GM12878 (cell line): ENCODE data around the gene ZNF813. TPM values are rescaled to one million over a fixed set of nuclear protein-coding genes. Genes with fewer than 3 reads are reported as not detected.
A peak's percentile ranks its signal among the peaks of the same experiment; 100 is the strongest.
"Not testable (repeated sequence)": the region's sequence is repeated elsewhere in the genome, so short reads cannot be mapped to it uniquely, and the experiment has no call there.

Experiments
- ATAC-seq: fragments of 200-7000 bp; cut with Tn5 transposase; 3 replicates; pipeline ENCODE4 v1.9.1; 2020; ENCODE audit warnings: mild to moderate bottlenecking, moderate library complexity
- BruUV-seq: library from RNA; stranded (reverse); fragments of 400-500 nt; replicated peaks from 2 replicates; lab custom pipeline; 2021; lab: Mats Ljungman, UMichigan
- CTCF ChIA-PET: fragments of 300-600 bp; sonication (Branson Sonifier 250); formaldehyde crosslinking; extraction: SDS; loops from one replicate; lab custom pipeline; 2021; ENCODE audit warnings: inconsistent platforms; lab: Yijun Ruan, JAX
- POLR2A ChIA-PET: fragments of 350-600 bp; formaldehyde crosslinking; extraction: SDS; loops from one replicate; lab custom pipeline; 2021; ENCODE audit warnings: inconsistent platforms; lab: Charles Lee
- RAD21 ChIA-PET: fragments of 300-600 bp; sonication (Branson Sonifier 250); formaldehyde crosslinking; loops from one replicate; lab custom pipeline; 2023; ENCODE audit warnings: antibody characterized with exemption; ENCODE audit not compliant: unreplicated experiment; lab: Charles Lee
- SMC1A ChIA-PET: fragments of 300-600 bp; sonication (Branson Sonifier 250); formaldehyde crosslinking; loops from one replicate; lab custom pipeline; 2023; ENCODE audit not compliant: unreplicated experiment, uncharacterized antibody; lab: Charles Lee
- DNase-seq: peaks from one replicate; pipeline ENCODE4 v3.0.0-alpha.2; 2011; ENCODE audit warnings: low read depth, low spot score
- FAIRE-seq: peaks from 3 replicates; lab custom pipeline; 2011; peaks lifted over from hg19 to GRCh38; lab: Jason Lieb, UNC
- H2AFZ ChIP-seq: 2 replicates; pipeline ENCODE4 v1.6.0; 2011; ENCODE audit warnings: low read depth, low read length, control low read depth; ENCODE audit not compliant: control insufficient read depth
- H3K27ac ChIP-seq: 2 replicates; pipeline ENCODE4 v1.5.1; 2011; ENCODE audit warnings: control low read depth; ENCODE audit not compliant: control insufficient read depth, insufficient read depth
- H3K27me3 ChIP-seq, 2 experiments: replicated peaks in 1 of 2; 2 replicates each; pipeline versions ENCODE4 v1.6.0 to v1.6.1; 2011; ENCODE audit warnings: low read length in 1 of 2; ENCODE audit not compliant: control insufficient read depth in 2 of 2, insufficient read depth in 2 of 2
- H3K36me3 ChIP-seq, 2 experiments: 2 replicates each; pipeline ENCODE4 v1.5.1; 2011; ENCODE audit warnings: low read length in 1 of 2; ENCODE audit not compliant: control insufficient read depth in 2 of 2, insufficient read depth in 2 of 2
- H3K4me1 ChIP-seq: 2 replicates; pipeline ENCODE4 v1.6.1; 2011; ENCODE audit warnings: mild to moderate bottlenecking, low read length, moderate library complexity, mixed read lengths; ENCODE audit not compliant: control insufficient read depth, insufficient read depth
- H3K4me2 ChIP-seq: 2 replicates; pipeline ENCODE4 v1.6.0; 2011; ENCODE audit warnings: control low read depth; ENCODE audit not compliant: control insufficient read depth, insufficient read depth
- H3K4me3 ChIP-seq: fragments of 200-600 bp; sonication (generic); 2 replicates; pipeline ENCODE4 v1.5.1; 2016
- H3K79me2 ChIP-seq: 2 replicates; pipeline ENCODE4 v1.6.0; 2011; ENCODE audit warnings: low read length; ENCODE audit not compliant: control insufficient read depth, insufficient read depth
- H3K9ac ChIP-seq: 2 replicates; pipeline ENCODE4 v1.8.0; 2011; ENCODE audit warnings: low read length, control low read depth, mixed read lengths; ENCODE audit not compliant: control insufficient read depth, insufficient read depth
- H3K9me3 ChIP-seq: replicated peaks from 3 replicates; pipeline ENCODE4 v1.5.1; 2011; ENCODE audit warnings: mild to moderate bottlenecking, low read length; ENCODE audit not compliant: control insufficient read depth, insufficient read depth
- H4K20me1 ChIP-seq: 2 replicates; pipeline ENCODE4 v1.6.0; 2011; ENCODE audit not compliant: control insufficient read depth, insufficient read depth
- BHLHE40 ChIP-seq, 2 experiments: fragments of 450-650 bp in 1 of 2; IDR thresholded peaks; 2 replicates each; pipeline ENCODE4 v1.6.1; 2011 to 2017; ENCODE audit warnings: low read depth in 2 of 2, borderline replicate concordance in 1 of 2, improper control_type of control experiment in 1 of 2, low read length in 1 of 2, mild to moderate bottlenecking in 1 of 2
- BMI1 ChIP-seq: fragments of 450-650 bp; IDR thresholded peaks from 2 replicates; pipeline ENCODE4 v1.6.1; 2016; ENCODE audit warnings: mild to moderate bottlenecking, moderate library complexity, borderline replicate concordance
- CREB1 ChIP-seq: IDR thresholded peaks from 2 replicates; pipeline ENCODE4 v1.6.1; 2012; ENCODE audit warnings: low read depth, mild to moderate bottlenecking, inconsistent platforms
- IKZF1 ChIP-seq: fragments of 450-650 bp; conservative IDR thresholded peaks from 2 replicates; pipeline ENCODE4 v1.6.1; 2017; ENCODE audit warnings: antibody characterized with exemption, mild to moderate bottlenecking
- MLLT1 ChIP-seq: fragments of 450-650 bp; IDR thresholded peaks from 2 replicates; pipeline ENCODE4 v1.6.1; 2016; ENCODE audit warnings: mild to moderate bottlenecking
- MTA3 ChIP-seq: IDR thresholded peaks from 2 replicates; pipeline ENCODE4 v1.6.1; 2012; ENCODE audit warnings: low read length, inconsistent platforms, borderline replicate concordance
- NFYB ChIP-seq: IDR thresholded peaks from 2 replicates; pipeline ENCODE4 v1.6.1; 2011; ENCODE audit warnings: low read depth, mild to moderate bottlenecking, low read length, improper control_type of control experiment, moderate library complexity; ENCODE audit not compliant: insufficient read depth
- NR2C1 ChIP-seq: fragments of 450-650 bp; IDR thresholded peaks from 2 replicates; pipeline ENCODE4 v1.6.1; 2017; ENCODE audit warnings: antibody characterized with exemption, mild to moderate bottlenecking, moderate library complexity
- NRF1 ChIP-seq: conservative IDR thresholded peaks from 2 replicates; pipeline ENCODE4 v1.6.1; 2011; ENCODE audit warnings: mild to moderate bottlenecking, low read depth, low read length, improper control_type of control experiment
- SP1 ChIP-seq: IDR thresholded peaks from one replicate; pipeline ENCODE4 v1.6.1; 2011; ENCODE audit warnings: low read depth, low read length
- WGBS: methylation state at CpG from one replicate; pipeline ENCODE4 v1.1.6; 2016; ENCODE audit warnings: low lambda C conversion rate; ENCODE audit not compliant: insufficient replicate concordance, insufficient coverage; ENCODE audit errors: missing lambda C conversion rate; 5-methylcytosine and 5-hydroxymethylcytosine counted together
- in situ Hi-C: fragments of 300-500 bp; cut with MboI; formaldehyde crosslinking; loops from 9 replicates; pipeline ENCODE4 v1.14.3; 2018; ENCODE audit warnings: mixed read lengths
- intact Hi-C: fragments of 100-400 bp; cut with micrococcal nuclease; formaldehyde crosslinking; loops from one replicate; pipeline ENCODE4 v1.14.2; 2022; ENCODE audit not compliant: unreplicated experiment
- polyA plus RNA-seq, 11 experiments: library from polyadenylated mRNA; depleted of rRNA in 4 of 11; unstranded in 6 of 11; stranded (reverse) in 5 of 11; fragments of >200 nt; fragmentation: Nextera tagmentation in 4 of 11; fragmentation: Illumina TruSeq in 1 of 11; extraction: Ambion mirVana in 4 of 11; extraction: Trizol in 1 of 11; gene quantifications; 1 replicate in 1 of 11; 2 replicates in 10 of 11; pipeline versions ENCODE4 v1.2.1 to v1.2.3, GENCODE V29; 2011 to 2016; ENCODE audit warnings: inconsistent platforms in 2 of 11, missing spikeins in 2 of 11, low read depth in 1 of 11
- total RNA-seq, 4 experiments: library from RNA; depleted of rRNA in 3 of 4; stranded (reverse); fragments of >200 nt in 3 of 4; fragmentation: Illumina TruSeq in 1 of 4; extraction: Trizol in 1 of 4; gene quantifications; 2 replicates each; pipeline versions ENCODE4 v1.2.1 to v1.2.3, GENCODE V29; 2013 to 2021
- TF ChIP-seq, protein P1 (sequence below): IDR thresholded peaks from 2 replicates; pipeline ENCODE4 v1.6.1; 2011; ENCODE audit warnings: mild to moderate bottlenecking, low read depth, low read length, moderate library complexity; ENCODE audit not compliant: insufficient replicate concordance

The ZNF813 gene
- total and polyA plus RNA-seq, 10 of the 15 experiments (the other 5 are each of a cell fraction or from before 2014, with no cell fraction given), result 0.27 to 4.8 (median 2.6) TPM

DNA sequence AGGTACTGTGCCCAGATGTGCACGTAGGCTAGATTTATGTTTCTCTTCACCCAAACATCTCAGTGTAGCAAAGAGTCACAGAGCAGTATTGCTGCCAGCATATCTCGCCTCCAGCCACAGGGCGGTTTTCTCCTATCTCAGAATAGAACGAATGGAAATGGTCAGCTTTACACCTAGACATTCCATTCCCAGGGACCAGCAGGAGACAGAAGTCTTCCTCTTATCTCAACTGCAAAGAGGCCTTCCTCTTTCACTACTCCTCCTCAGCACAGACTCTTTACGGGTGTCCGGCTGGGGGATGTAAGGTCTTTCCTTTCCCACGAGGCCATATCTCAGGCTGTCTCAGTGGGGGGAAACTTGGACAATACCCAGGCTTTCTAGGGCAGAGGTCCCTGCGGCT lies 1.1 kb downstream of the ZNF813 start:
- intact Hi-C loops, POLR2A ChIA-PET, DNase-seq, H2AFZ ChIP-seq, RAD21 ChIA-PET, H3K4me1 ChIP-seq, H4K20me1 ChIP-seq, H3K9ac ChIP-seq, H3K9me3 ChIP-seq, SMC1A ChIA-PET, H3K36me3 ChIP-seq, H3K27me3 ChIP-seq, in situ Hi-C loops, H3K27ac ChIP-seq, H3K79me2 ChIP-seq, FAIRE-seq, ATAC-seq, CTCF ChIA-PET: not testable (repeated sequence)
- peak overlapping the region; percentile 74; the same call in 1 of the 2 replicates for H3K4me2 ChIP-seq
- H3K4me3 ChIP-seq, result peak overlapping the region; percentile 96
- TSS peak; percentile 69 for BruUV-seq
- 83% methylated on average over 8 of the region's 8 CpGs for WGBS

GRCh38 chr19:53471916-53472315 lies 4.4 kb downstream of the ZNF813 start:
- 87% methylated on average over 7 of the region's 7 CpGs for WGBS
- in situ Hi-C loops, result no loop called here
- Histone ChIP-seq H4K20me1 (no peaks in the 10 kb centered on the region), H2AFZ (no peak overlapping the region)
- POLR2A ChIA-PET, result no interaction called here
- RAD21 ChIA-PET, result no interaction called here
- BruUV-seq, result no TSS peak
- no peak for TF ChIP-seq BHLHE40 (IDR thresholded peaks at IDR 0.05; ENCODE audit: borderline replicate concordance in 1 of 2, low read depth in 2 of 2, low read length in 1 of 2)
- TF ChIP-seq, protein P1, sequence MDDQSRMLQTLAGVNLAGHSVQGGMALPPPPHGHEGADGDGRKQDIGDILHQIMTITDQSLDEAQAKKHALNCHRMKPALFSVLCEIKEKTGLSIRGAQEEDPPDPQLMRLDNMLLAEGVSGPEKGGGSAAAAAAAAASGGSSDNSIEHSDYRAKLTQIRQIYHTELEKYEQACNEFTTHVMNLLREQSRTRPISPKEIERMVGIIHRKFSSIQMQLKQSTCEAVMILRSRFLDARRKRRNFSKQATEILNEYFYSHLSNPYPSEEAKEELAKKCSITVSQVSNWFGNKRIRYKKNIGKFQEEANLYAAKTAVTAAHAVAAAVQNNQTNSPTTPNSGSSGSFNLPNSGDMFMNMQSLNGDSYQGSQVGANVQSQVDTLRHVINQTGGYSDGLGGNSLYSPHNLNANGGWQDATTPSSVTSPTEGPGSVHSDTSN, result no peak
- TF ChIP-seq SP1, result no peak
- TF ChIP-seq CREB1, result no peak
- TF ChIP-seq BMI1, result no peak
- TF ChIP-seq NR2C1, result no peak
- no peak for TF ChIP-seq MLLT1
- no peak for TF ChIP-seq NRF1
- TF ChIP-seq IKZF1, result no peak
- TF ChIP-seq MTA3, result no peak
- no peak for TF ChIP-seq NFYB
- TF ChIP-seq, all 136 proteins: peak for 0
- DNase-seq, result no peak
- Histone ChIP-seq H3K4me1 (no peaks in the 10 kb centered on the region), H3K9ac (no peak overlapping the region), H3K4me2 (no peak overlapping the region), H3K4me3 (no peak overlapping the region), H3K27ac (no peak overlapping the region), H3K27me3 (no peaks in the 10 kb centered on the region), H3K36me3 (no peaks in the 10 kb centered on the region), H3K9me3 (peaks cover 4% of the 10 kb centered on the region; the same call in 2 of the 3 replicates), H3K79me2 (peaks cover 1% of the 10 kb centered on the region; the same call in 1 of the 2 replicates)
- ChIA-PET SMC1A (interaction anchor here (1.1 kb wide), 1 partner anchor 38 kb away, joined by 3 read pairs; no protein-coding TSS in a partner anchor), CTCF (no interaction called here)
- intact Hi-C loops, result no loop called here
- ATAC-seq, result no peak
- FAIRE-seq, result no peak
